K562 (cell line): ENCODE measurements around the gene NFS1. TPM values are rescaled to one million over a fixed set of nuclear protein-coding genes. Genes with fewer than 3 reads are reported as not detected.
A peak's percentile ranks its signal among the peaks of the same experiment; 100 is the strongest.

Experiments
- ARNT ChIP-seq, 2 experiments: fragments of 450-650 bp; IDR thresholded peaks; 2 replicates each; pipeline ENCODE4 v1.6.1; 2016; ENCODE audit warnings: mild to moderate bottlenecking in 1 of 2
- CREB1 ChIP-seq, 2 experiments: sonication (generic) in 1 of 2; formaldehyde crosslinking in 1 of 2; IDR thresholded peaks; 2 replicates each; pipeline versions ENCODE4 v1.6.1 to v1.8.0; 2012 to 2022; ENCODE audit warnings: inconsistent platforms in 1 of 2, mild to moderate bottlenecking in 1 of 2, missing genetic modification reagents in 1 of 2, moderate library complexity in 1 of 2
- E2F8 ChIP-seq: fragments of 450-650 bp; IDR thresholded peaks from 2 replicates; pipeline ENCODE4 v1.7.1; 2018; ENCODE audit warnings: mild to moderate bottlenecking, low read depth; ENCODE audit not compliant: partially characterized antibody
- HBP1 ChIP-seq: fragments of 450-650 bp; formaldehyde crosslinking; IDR thresholded peaks from 2 replicates; pipeline ENCODE4 v1.4.0; 2022; ENCODE audit warnings: missing genetic modification characterization
- HCFC1 ChIP-seq: IDR thresholded peaks from 2 replicates; pipeline ENCODE4 v1.6.1; 2012; ENCODE audit warnings: low read depth, low read length, improper control_type of control experiment
- HMBOX1 ChIP-seq: sonication (generic); IDR thresholded peaks from 2 replicates; pipeline ENCODE4 v1.6.1; 2016
- LEF1 ChIP-seq: fragments of 450-650 bp; IDR thresholded peaks from 2 replicates; pipeline ENCODE4 v1.6.1; 2016; ENCODE audit warnings: mild to moderate bottlenecking
- NKRF ChIP-seq: fragments of 450-650 bp; IDR thresholded peaks from 2 replicates; pipeline ENCODE4 v1.6.1; 2016; ENCODE audit warnings: borderline replicate concordance
- RNF219 ChIP-seq: fragments of 250-450 bp; sonication (Bioruptor Pico); IDR thresholded peaks from 2 replicates; pipeline ENCODE4 v1.5.0; 2022; ENCODE audit warnings: mild to moderate bottlenecking
- SAP30 ChIP-seq: fragments of 200-600 bp; sonication (generic); IDR thresholded peaks from 2 replicates; pipeline ENCODE4 v1.6.1; 2012; ENCODE audit warnings: borderline replicate concordance, low read depth, mild to moderate bottlenecking, moderate library complexity, low read length, control low read depth, inconsistent platforms; ENCODE audit not compliant: insufficient read depth, poor library complexity, severe bottlenecking
- TCF7 ChIP-seq: sonication (generic); IDR thresholded peaks from 2 replicates; pipeline ENCODE4 v1.6.1; 2016; ENCODE audit warnings: antibody characterized with exemption, borderline replicate concordance
- TEAD2 ChIP-seq: fragments of 450-650 bp; IDR thresholded peaks from 2 replicates; pipeline ENCODE4 v1.6.1; 2016; ENCODE audit warnings: missing genetic modification characterization, control low read depth, missing compliant biosample characterization
- USF1 ChIP-seq: sonication (generic); formaldehyde crosslinking; IDR thresholded peaks from 2 replicates; pipeline ENCODE4 v1.9.0; 2022; ENCODE audit warnings: mild to moderate bottlenecking, missing genetic modification reagents
- ZNF12 ChIP-seq: sonication (generic); formaldehyde crosslinking; IDR thresholded peaks from 2 replicates; pipeline ENCODE4 v1.4.0; 2020; ENCODE audit warnings: mild to moderate bottlenecking, missing genetic modification reagents
- ZNF121 ChIP-seq: sonication (generic); formaldehyde crosslinking; conservative IDR thresholded peaks from 2 replicates; pipeline ENCODE4 v1.8.0; 2022; ENCODE audit warnings: missing genetic modification reagents
- ZNF239 ChIP-seq: fragments of 250-450 bp; sonication (Bioruptor Pico); IDR thresholded peaks from 2 replicates; pipeline ENCODE4 v1.4.0; 2020; ENCODE audit warnings: mild to moderate bottlenecking
- polyA plus RNA-seq, 8 experiments: library from polyadenylated mRNA; depleted of rRNA in 4 of 8; stranded (reverse) in 5 of 8; unstranded in 3 of 8; fragments of >200 nt; fragmentation: Nextera tagmentation in 2 of 8; fragmentation: Illumina TruSeq in 1 of 8; extraction: Ambion mirVana in 2 of 8; extraction: Trizol in 1 of 8; gene quantifications; 2 replicates each; pipeline versions ENCODE4 v1.2.1 to v1.2.3, GENCODE V29; 2011 to 2014; ENCODE audit warnings: inconsistent platforms in 1 of 8, missing spikeins in 1 of 8
- total RNA-seq, 7 experiments: library from RNA; depleted of rRNA in 6 of 7; stranded (reverse); fragments of >200 nt in 6 of 7; fragmentation: Illumina TruSeq in 2 of 7; extraction: Trizol in 2 of 7; gene quantifications; 2 replicates each; pipeline versions ENCODE4 v1.2.1 to v1.2.3, GENCODE V29; 2011 to 2021; ENCODE audit warnings: low replicate concordance in 1 of 7

NFS1 gene
- total and polyA plus RNA-seq, 9 of the 15 experiments (the other 6 are each of a cell fraction or from before 2014, with no cell fraction given): 11.5 to 84.8 (median 47.1) TPM

GRCh38 chr20:35742741-35743523 is 43.8 kb upstream of the NFS1 start (continued):
- TF ChIP-seq E2F8: peak; percentile 14
- no peak for TF ChIP-seq CREB1 (IDR thresholded peaks at IDR 0.05)
- TF ChIP-seq CREB1 (CRISPR knock-in tag; IDR thresholded peaks at IDR 0.05): no peak
- no peak for TF ChIP-seq TEAD2 (tag)
- TF ChIP-seq USF1 (CRISPR knock-in tag): no peak
- no peak for TF ChIP-seq SAP30
- TF ChIP-seq HCFC1: no peak
- TF ChIP-seq ARNT (IDR thresholded peaks at IDR 0.05): peak; percentile 67 to 86; a peak in 2 of 4 replicates
- TF ChIP-seq ZNF12: no peak
- no peak for TF ChIP-seq LEF1
- TF ChIP-seq NKRF: peak; percentile 72; the same call in 1 of the 2 replicates
- TF ChIP-seq ZNF121 (CRISPR knock-in tag): no peak
- peak; percentile 63; the same call in 1 of the 2 replicates for TF ChIP-seq HBP1 (CRISPR knock-in tag)
- 0 out of 2 replicates have a peak, but pooled peaks have one; percentile 22 for TF ChIP-seq RNF219 (CRISPR knock-in tag)
- no peak for TF ChIP-seq TCF7
- peak; percentile 78 for TF ChIP-seq HMBOX1
- TF ChIP-seq ZNF239 (CRISPR knock-in tag): no peak
